HL-60 (cell line): ENCODE measurements around the gene HLA-DMA.
A peak's percentile ranks its signal among the peaks of the same experiment; 100 is the strongest.

ENCODE experiments used
- POLR2AphosphoS5 ChIP-seq: IDR thresholded peaks from 2 replicates; pipeline ENCODE4 v1.6.1; 2012; ENCODE audit warnings: low read depth
- TF ChIP-seq, protein P1 (sequence below): IDR thresholded peaks from one replicate; pipeline ENCODE4 v1.5.1; 2011; ENCODE audit warnings: low read length, control low read depth, inconsistent platforms; ENCODE audit not compliant: insufficient read depth

DNA sequence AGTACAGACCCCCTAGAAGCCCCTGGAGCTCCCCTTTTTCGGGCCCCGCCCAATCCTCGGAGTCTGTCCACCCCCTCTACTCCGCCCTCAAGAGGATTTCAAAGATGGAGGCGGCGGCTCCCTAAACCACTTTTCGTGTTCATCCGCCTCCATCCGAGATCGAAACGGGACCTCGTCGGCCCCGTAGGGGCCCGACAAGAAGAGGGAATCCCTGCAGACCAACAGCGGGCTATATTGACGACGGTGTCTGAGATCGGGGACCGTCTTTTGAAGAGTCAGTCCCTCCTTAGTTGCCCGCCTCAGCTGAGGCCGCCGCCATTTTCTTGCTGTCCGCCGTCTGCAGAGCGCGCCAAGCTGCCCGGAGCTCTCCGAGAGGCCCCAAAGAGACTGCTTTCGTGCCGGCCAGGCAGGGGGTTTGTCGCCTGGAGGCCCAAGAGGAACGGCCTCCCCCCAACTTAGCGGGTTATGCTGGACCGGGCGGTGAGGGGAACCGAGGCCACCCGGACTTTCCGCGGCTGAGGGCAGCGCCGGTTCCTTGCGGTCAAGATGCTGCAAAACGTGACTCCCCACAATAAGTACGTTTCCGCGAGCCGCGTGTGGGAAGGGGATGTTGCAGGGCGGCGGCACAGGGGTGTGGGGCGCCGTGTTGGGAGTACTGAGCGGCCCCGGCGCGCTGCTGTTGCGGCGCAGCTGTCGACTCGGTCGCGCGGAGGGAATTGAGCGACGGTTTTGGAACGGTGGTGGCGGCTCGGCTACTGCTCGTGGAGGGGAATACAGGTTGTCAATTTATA is 19.7 kb upstream of the HLA-DMA start:
- peak; percentile 34; the same call in 1 of the 2 replicates for TF ChIP-seq POLR2AphosphoS5
- TF ChIP-seq, protein P1, sequence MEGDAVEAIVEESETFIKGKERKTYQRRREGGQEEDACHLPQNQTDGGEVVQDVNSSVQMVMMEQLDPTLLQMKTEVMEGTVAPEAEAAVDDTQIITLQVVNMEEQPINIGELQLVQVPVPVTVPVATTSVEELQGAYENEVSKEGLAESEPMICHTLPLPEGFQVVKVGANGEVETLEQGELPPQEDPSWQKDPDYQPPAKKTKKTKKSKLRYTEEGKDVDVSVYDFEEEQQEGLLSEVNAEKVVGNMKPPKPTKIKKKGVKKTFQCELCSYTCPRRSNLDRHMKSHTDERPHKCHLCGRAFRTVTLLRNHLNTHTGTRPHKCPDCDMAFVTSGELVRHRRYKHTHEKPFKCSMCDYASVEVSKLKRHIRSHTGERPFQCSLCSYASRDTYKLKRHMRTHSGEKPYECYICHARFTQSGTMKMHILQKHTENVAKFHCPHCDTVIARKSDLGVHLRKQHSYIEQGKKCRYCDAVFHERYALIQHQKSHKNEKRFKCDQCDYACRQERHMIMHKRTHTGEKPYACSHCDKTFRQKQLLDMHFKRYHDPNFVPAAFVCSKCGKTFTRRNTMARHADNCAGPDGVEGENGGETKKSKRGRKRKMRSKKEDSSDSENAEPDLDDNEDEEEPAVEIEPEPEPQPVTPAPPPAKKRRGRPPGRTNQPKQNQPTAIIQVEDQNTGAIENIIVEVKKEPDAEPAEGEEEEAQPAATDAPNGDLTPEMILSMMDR: no peak
